Suppressor macrophage treated with lipopolysaccharide for 1 hour (primary cell): ENCODE results near the gene POC1B.

ENCODE experiments used
- DNase-seq, 3 donors: peaks; one replicate each; pipeline ENCODE4 v3.0.0-alpha.2; 2020 to 2022

POC1B gene

DNA sequence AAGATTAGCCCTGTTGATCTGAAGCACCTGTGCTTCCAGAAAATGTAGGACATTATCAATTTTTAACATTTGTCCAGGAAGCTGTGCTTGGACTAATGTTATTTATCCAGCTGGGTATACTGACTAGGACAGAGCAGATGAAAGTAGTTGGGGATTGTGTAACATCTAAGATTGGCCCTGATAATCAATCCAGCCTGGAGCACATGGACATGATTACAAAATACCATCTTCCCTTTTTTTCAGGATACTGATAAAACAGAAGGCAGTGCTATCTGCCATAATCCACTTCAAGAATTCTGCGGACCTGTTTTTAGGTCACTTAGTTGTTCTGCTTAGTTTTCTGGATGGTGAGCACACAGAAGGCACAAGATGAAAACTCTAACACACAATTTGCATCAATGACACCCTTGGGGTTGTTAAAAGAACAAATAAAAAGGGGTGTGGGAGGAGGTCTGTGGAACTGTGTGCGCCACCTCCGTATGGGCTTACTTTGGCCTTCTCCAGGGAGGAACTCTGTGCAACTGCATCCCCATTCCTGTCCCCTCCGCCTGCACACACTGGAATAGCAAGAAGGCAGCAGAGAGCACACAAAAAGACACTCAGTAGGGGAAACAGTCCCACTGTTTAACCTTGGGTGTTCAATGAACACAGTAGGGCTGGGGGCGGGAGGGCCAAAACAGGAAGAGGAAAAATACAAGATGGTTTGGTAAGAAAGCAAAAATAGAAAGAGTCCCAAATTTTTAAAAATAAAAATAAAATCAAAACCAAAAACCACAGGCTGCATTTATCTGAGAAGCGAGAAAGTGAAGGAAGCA, 142.4 kb downstream of the POC1B start:
- DNase-seq: peak in 2 of 3 donors; percentile 49

DNA sequence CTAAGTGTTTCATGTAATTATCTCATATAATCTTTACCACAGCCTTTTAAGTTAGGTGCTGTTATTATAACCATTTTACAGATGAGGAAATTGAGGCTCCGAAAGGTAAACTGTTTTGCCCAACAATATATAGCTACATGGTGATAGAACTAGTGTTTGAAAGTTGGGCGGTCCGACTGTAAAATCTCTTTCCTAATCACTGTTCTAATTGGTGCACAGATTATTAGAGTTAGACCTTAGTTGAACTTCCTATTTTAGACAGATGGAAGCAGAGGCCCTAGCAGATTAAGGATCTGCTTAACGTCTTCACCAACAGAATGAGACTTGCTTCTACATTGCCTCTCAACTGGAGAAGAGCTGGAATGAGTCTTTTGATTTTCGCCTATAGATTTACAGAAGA, 143.5 kb downstream of the POC1B start:
- DNase-seq: peak; percentile 32 to 64 (median 53)

DNA sequence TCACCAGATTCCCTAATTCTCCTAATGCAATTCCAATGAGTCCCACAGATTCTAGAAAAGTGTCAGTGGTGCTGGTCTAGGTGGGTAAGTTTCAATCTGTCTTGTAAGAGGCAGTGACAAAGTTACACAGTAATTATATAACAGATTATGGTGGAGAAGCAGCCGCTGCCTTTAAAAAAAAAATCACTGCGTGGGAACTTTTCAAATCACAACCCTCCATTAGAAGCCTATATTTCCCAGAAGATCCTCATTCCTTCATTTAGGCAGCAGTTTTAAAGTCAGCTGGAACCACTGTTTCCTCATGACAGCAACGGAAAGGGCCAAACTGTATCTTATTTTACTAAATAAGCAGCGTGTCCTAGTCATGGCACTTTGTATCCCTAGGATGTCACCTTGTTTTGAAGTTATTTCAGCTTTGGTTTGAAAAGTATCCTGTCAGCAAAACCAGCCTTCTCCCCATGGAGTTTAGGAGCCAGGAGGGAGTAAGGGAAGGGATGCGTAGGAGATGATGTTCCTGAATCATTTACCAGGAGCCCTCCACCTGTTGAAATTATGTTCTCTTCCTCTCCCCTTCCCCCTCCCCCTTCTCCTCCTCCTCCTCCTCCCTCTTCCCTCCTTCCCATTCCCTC, 145.9 kb downstream of the POC1B start:
- DNase-seq: no peak

DNA sequence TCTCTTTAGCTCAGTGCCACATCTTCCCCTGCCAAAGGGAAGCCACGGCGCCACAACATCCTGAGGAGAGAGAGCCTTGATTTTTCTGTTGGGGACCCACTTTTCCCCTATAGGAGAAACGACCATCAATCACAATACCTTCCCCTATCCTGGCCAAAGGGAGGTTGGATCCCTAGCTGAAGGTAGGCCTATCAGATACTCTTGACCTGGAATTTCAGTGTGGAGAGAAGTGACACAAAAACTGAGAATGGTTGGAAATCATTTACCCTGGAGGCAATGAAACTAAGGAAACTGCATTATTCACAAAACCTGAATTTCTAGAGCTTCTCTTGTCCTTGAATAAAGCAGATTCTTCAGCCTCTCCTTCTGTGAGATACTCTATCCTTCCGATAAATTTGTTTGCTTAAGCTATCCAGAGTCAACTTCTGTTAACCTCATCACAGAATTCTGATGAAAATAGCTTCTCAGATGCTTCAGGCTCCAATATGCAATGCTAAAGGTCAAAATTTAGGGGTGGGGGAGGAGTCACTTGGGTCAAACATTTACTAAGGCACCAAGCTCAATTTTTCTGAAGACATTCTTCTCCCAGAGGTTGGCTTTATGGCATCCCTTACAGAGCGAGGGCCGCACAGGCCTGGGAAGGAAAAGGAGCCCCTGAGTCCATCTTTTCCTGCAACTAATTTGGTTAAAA, 146.6 kb downstream of the POC1B start:
- DNase-seq: no peak

GRCh38 chr12:89376844-89377243, 149.0 kb downstream of the POC1B start:
- no peak for DNase-seq

GRCh38 chr12:89376202-89376529, 149.7 kb downstream of the POC1B start:
- no peak for DNase-seq

DNA sequence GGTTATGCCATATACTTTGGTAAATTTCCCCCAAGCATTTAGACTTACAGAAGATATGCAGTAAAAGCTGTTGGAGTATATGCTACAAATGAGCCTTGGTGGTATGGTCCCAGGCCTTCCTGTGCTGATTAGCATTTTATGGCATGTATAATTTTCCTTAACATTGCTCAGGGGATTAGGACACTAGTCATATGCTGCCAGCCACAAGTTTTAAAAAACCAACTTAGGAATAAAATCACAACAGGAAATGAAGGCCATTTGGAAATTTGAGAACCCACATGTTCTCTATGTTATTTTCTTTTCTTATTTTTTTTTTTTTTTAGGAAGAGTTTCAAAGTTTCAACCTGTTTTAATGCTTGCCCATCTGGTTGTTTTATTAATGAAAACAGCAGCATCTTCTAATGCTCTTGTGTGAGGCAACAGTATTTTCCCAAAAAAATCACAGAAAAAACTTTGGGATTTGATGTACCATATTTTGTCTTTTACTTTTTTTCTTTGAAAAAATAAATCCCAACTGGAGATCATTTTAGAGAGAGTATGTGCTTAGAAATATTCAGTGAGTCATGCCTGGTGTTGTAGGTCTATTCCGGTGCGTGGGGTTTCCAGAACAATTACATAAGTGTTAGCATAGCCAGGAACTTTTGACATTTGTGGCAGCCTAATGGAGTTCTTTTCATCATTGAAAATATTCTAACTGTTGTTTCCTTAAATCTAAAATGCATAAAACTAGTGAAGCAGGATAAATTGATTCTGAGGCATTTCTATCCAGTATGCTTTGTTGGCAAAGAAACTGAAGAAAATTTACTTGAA, 151.9 kb downstream of the POC1B start:
- DNase-seq: peak; percentile 82 to 92 (median 90)

DNA sequence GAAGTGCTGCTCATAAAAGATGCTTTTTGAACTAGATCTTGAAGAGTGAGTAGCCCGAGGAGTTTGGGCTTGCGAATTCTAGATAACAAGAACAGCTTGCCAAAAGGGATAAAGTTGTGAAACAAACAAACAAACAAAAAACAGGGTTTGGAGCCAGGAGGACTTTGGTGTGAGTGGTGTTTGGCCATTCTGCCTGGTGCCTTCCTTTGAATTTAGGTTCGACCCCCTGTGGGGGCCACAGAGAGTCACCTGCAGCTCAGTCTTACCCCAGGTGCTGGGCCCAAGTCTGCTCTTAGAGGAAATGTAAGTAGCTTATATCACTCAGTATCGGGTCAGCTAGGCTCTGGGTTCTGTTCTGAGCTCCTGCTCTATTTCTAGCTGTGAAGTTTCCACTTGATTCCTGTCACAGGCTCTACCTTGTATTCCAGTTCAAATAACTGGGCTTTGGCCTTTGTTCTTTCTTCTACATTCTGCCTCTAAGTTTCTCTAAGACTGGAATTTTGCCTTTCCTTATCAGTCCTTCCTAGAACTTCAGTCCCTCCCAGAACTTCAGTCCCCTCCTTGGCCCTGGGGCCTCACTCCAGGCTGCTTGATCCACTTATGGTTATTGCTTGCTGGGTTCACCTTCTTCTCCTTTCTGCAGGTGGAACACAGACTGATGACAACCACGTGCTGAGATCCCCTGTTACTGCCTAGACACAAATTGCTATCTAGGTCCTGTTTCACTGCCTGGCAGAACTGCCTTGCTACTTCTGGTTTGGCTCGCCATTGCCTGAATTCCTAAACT, 153.1 kb downstream of the POC1B start:
- DNase-seq: no peak

DNA sequence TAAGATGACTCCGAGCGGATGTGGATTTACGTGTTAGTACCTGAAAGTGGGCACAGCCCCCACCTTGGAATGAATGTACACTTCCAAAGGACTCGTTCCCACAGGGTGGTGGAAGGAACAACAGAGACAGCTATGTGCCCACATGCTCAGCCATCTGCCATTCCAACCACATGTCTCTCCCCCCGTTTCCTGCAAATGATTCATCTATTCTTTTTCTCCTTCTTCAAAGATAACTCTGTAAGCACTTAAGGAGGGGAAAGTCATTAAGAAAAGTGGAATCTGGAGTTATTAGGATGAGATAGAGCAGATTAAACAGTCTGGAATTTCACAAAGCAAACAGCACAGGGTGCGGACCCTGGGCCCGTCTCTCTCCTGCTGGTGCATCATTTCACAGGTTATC, 155.0 kb downstream of the POC1B start:
- peak; percentile 33 to 46 (median 45) for DNase-seq

GRCh38 chr12:89370421-89370831, 155.4 kb downstream of the POC1B start:
- DNase-seq: peak; percentile 46 to 66 (median 62)
